Stimulated activated CD8-positive, alpha-beta memory T cell treated with anti-CD3 and anti-CD28 coated beads, Interleukin-4, amount 100 ng/mL, for 4 hours (primary cell): ENCODE measurements around the gene CELF5.
"Not testable (repeated sequence)": the region's sequence is repeated elsewhere in the genome, so short reads cannot be mapped to it uniquely, and the experiment has no call there.

Experiments used
- DNase-seq, 2 donors: peaks; one replicate each; pipeline ENCODE4 v3.0.0-alpha.2; 2020; ENCODE audit warnings: low read depth in 2 of 2, low spot score in 1 of 2

The CELF5 gene

GRCh38 chr19:3189702-3190469 is 34.6 kb upstream of the CELF5 start:
- DNase-seq = no peak

GRCh38 chr19:3190470-3190770 is 34.0 kb upstream of the CELF5 start:
- DNase-seq = no peak

GRCh38 chr19:3190921-3191805 is 33.3 kb upstream of the CELF5 start:
- no peak for DNase-seq

- not testable (repeated sequence) for DNase-seq
These were observed 32.7 kb upstream of the CELF5 start for GRCh38 chr19:3191806-3192104.

GRCh38 chr19:3192228-3192635 is 32.2 kb upstream of the CELF5 start:
- no peak for DNase-seq

GRCh38 chr19:3192684-3193083 is 31.8 kb upstream of the CELF5 start:
- DNase-seq = no peak

- no peak for DNase-seq
These were observed 31.0 kb upstream of the CELF5 start for GRCh38 chr19:3193256-3194105.

GRCh38 chr19:3194106-3195087 is 30.1 kb upstream of the CELF5 start:
- DNase-seq = no peak

GRCh38 chr19:3196064-3196932 is 28.2 kb upstream of the CELF5 start:
- no peak for DNase-seq

GRCh38 chr19:3196933-3197205 is 27.6 kb upstream of the CELF5 start:
- no peak for DNase-seq

GRCh38 chr19:3198901-3199700 is 25.4 kb upstream of the CELF5 start:
- no peak for DNase-seq

- no peak for DNase-seq
These were observed 23.3 kb upstream of the CELF5 start for GRCh38 chr19:3201072-3201700.

- DNase-seq = no peak
These were observed 22.6 kb upstream of the CELF5 start for GRCh38 chr19:3201911-3202310.

GRCh38 chr19:3202346-3202745 is 22.1 kb upstream of the CELF5 start:
- no peak for DNase-seq

- not testable (repeated sequence) for DNase-seq
These were observed 21.6 kb upstream of the CELF5 start for GRCh38 chr19:3202895-3203294.

- no peak for DNase-seq
These were observed 20.4 kb upstream of the CELF5 start for GRCh38 chr19:3203805-3204645.

GRCh38 chr19:3204646-3205275 is 19.7 kb upstream of the CELF5 start:
- no peak for DNase-seq
